22Rv1 (cell line): ENCODE data around the gene SUZ12.
"Not testable (repeated sequence)": the region's sequence is repeated elsewhere in the genome, so short reads cannot be mapped to it uniquely, and the experiment has no call there.

Experiments used
- H3K27ac ChIP-seq: fragments of 450-650 bp; 2 replicates; pipeline ENCODE4 v1.5.1; 2017
- ZFX ChIP-seq: fragments of 450-650 bp; IDR thresholded peaks from 2 replicates; pipeline ENCODE4 v1.6.1; 2017; ENCODE audit warnings: antibody characterized with exemption, borderline replicate concordance
- TF ChIP-seq, protein P1 (sequence below): fragments of 450-650 bp; IDR thresholded peaks from 2 replicates; pipeline ENCODE4 v1.5.1; 2017; ENCODE audit warnings: mild to moderate bottlenecking

SUZ12 gene

DNA sequence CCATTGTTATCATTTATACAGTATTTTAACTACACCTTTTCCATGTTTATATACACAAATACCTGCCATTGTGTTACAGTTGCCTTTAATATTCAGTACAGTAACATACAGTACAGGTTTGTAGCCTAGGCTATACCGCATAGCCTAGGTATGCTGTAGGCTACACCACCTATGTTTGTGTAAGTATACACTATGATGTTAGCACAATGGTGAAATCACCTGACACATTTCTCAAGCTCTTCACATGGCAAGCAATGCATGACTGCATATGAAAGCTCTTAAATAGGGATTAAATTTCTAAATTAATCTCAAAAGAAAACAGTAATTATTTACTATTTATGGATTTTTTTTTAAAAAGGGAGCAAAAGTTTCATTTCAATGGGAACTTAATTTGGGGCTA lies 82.4 kb downstream of the SUZ12 start:
- H3K27ac ChIP-seq: no peak overlapping the region
- TF ChIP-seq, protein P1, sequence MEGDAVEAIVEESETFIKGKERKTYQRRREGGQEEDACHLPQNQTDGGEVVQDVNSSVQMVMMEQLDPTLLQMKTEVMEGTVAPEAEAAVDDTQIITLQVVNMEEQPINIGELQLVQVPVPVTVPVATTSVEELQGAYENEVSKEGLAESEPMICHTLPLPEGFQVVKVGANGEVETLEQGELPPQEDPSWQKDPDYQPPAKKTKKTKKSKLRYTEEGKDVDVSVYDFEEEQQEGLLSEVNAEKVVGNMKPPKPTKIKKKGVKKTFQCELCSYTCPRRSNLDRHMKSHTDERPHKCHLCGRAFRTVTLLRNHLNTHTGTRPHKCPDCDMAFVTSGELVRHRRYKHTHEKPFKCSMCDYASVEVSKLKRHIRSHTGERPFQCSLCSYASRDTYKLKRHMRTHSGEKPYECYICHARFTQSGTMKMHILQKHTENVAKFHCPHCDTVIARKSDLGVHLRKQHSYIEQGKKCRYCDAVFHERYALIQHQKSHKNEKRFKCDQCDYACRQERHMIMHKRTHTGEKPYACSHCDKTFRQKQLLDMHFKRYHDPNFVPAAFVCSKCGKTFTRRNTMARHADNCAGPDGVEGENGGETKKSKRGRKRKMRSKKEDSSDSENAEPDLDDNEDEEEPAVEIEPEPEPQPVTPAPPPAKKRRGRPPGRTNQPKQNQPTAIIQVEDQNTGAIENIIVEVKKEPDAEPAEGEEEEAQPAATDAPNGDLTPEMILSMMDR: no peak
- no peak for TF ChIP-seq ZFX

DNA sequence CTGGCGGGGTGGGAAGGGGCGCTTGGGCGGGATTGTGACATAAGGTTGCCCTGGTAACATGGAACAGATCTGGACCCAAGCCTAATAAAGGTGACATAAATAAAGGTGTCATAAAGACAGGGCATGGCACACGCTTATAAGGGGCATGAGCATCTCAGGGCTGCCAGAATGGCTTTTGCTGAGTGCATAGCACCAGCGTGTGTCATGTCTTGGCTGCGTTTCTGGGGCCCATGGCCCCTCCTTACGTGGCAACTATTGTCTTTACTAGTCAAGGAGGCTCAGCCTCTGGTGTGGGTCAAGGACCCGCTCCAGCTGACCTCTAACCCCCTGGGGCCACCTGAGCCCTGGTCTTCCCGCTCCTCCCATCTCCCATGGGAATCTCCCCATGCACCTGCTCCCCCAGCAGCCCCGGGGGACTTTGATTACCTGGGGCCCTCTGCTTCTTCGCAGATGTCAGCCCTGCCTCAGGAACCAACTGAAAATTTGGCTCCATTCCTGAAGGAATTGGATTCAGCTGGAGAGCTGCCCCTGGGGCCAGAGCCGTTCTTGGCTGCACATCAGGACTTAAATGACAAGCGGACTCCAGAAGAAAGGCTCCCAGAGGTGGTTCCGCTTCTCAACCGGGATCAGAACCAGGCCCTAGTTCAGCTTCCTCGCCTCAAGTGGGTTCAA lies 84.3 kb downstream of the SUZ12 start:
- TF ChIP-seq, protein P1: no peak
- TF ChIP-seq ZFX: no peak
- H3K27ac ChIP-seq: no peak overlapping the region

DNA sequence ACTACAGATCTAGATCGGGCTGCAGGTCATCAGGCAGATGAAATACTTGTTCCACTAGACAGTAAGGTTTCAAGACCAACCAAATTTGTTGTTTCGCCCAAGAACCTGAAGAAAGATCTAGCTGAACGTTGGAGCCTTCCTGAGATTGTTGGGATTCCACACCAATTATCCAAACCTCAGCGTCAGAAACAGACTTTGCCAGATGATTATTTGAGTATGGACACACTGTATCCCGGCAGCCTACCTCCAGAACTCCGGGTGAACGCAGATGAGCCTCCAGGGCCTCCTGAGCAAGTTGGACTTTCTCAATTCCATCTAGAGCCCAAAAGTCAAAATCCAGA lies 84.8 kb downstream of the SUZ12 start:
- no peak for TF ChIP-seq ZFX
- TF ChIP-seq, protein P1: no peak
- H3K27ac ChIP-seq: no peak overlapping the region

DNA sequence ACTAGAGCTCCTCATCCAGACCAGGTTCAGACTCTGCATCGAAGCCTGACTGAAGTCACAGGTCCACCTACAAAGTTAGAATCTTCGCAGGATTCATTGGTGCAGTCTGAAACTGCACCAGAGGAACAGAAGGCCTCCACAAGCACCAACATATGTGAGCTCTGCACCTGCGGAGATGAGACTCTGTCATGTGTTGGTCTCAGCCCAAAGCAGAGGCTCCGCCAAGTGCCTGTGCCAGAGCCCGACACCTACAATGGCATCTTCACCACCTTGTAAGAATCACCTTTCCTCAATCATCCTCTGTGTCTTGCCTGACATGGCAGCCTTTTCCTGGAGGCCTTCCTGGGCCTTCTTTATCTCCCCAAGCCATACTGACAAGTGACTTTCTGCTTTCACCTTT lies 85.7 kb downstream of the SUZ12 start:
- H3K27ac ChIP-seq: not testable (repeated sequence)

DNA sequence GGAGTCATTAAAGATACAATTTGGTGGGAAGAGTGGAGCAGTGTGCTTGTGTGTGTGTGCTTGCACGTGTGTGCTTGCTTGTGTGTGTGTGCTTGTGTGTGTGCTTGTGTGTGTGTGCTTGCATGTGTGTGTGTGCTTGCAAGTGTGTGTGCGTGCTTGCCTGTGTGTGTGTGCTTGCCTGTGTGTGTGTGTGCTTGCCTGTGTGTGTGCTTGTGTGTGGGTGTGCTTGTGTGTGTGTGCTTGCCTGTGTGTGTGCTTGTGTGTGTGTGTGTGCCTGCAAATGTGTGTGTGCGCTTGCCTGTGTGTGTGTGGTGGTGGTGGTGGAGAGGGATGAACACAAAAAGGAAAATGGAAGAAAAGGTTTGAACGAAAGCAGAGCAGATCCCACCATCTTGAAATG lies 90.5 kb downstream of the SUZ12 start:
- not testable (repeated sequence) for H3K27ac ChIP-seq

DNA sequence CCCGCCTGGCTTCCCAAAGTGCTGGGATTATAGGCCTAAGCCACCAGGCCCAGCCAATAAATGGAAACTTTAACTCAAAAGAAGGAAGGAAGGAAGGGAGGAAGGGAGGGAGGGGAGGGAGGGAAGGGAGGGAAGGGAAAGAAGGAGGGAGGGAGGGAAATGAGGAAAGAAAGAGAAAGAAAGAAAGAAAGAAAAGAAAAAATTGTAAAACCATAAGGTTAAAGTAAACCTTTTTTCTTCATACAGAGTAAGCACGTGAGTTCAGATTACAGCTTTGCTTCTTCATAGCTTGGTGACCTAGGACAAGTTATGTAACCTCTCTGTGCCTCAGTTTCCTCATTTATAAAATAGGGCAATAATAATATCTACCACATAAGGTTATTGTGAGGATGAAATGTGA lies 96.4 kb downstream of the SUZ12 start:
- TF ChIP-seq ZFX: no peak
- TF ChIP-seq, protein P1: no peak
- H3K27ac ChIP-seq: no peak overlapping the region

DNA sequence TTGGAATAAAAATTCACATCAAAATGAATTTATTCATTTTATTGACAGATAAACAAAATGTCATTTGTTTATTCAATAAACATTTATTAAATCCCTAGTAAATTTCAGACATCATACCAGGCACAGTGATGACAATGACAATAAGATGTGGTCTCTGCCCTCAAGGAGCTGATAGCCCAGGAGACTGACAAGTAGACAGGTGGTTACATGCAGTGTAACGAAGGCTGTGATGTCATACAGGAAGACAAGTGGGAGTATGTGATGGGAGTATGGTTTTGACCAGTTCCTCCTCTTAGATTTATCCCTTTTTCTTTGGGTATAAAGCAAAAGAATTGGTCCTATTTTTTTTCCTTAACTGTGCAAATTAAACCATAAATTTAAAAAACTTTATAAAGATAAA lies 97.0 kb downstream of the SUZ12 start:
- H3K27ac ChIP-seq: not testable (repeated sequence)

DNA sequence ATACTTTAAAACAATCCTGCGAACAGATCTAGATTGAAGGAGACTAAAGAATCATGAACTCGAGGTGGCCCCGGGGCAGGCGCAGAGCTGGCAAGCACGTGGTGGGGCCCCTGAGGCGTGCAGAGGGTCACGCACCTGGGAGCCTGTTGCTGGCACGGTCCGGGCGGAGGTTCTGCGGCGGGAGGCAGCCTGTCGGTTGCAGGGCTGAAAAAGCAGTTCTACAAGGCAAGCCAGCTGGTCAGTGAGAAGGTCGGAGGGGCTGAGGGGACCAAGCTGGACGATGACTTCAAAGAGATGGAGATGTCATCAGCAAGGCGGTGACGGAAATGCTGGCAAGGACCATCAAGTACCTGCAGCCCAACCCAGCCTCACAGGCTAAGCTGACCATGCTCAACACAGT lies 103.4 kb downstream of the SUZ12 start:
- H3K27ac ChIP-seq: not testable (repeated sequence)

DNA sequence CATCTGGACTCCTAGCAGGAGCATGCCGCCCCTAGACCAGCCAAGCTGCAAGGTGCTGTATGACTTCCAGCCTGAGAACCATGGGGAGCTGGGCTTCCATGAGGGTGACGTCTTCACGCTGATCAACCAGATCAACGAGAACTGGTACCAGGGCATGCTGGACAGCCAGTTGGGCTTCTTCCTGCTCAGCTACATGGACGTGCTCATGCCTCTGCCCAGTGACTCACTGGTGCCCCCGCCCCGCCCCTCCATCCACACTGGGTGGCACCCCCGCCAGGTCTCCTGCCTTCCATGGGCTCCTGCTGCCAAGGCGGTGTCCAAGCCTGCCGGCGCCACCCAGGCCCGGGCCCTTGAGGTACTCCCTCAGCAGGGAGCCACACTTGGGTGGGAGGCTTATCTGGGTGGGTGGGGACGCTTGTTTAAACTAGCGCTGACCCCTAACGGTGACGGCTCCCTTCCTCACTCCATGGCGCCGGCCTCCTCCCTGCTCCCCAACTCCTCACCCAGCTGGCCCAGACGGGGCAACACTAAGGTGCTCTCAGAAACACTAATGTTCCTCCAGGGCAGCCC lies 104.6 kb downstream of the SUZ12 start:
- not testable (repeated sequence) for H3K27ac ChIP-seq

DNA sequence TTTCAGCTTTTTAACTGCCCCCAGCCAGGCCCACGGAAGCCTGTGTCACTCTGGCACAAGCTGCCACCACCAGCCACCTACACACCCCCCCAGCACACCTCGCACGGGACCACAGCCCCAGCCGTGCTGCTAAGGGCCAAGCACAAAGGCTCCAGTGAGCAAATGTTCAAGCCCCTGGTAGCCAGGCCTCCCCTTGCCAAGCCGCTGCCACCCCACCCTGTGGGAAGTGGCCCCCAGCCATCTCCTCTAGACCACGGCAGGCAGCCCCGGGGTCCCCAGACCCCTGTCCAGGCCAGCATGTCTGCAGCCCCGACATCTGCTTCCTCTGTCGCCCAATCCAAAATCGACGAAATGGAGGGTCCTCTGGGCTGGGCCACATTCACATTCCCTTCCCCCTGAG lies 105.5 kb downstream of the SUZ12 start:
- not testable (repeated sequence) for H3K27ac ChIP-seq

DNA sequence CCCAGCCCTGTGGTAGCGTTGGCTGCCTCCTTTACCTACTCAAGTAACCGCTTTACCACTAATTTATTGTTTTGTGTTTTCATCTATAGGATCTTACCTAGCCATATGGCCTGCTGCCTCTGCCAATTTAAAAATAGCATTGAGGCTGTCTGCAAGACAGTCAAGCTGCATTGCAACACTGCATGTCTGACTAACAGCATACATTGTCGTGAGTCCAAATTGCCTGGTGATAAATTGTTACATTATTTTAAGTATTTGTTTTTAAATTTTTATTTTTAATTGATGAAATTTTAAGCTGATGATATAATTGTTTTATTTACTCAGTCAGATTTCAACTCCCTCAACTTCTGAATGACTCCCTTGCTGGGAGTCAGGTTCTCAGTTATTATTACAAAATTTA lies 108.8 kb downstream of the SUZ12 start:
- not testable (repeated sequence) for H3K27ac ChIP-seq

DNA sequence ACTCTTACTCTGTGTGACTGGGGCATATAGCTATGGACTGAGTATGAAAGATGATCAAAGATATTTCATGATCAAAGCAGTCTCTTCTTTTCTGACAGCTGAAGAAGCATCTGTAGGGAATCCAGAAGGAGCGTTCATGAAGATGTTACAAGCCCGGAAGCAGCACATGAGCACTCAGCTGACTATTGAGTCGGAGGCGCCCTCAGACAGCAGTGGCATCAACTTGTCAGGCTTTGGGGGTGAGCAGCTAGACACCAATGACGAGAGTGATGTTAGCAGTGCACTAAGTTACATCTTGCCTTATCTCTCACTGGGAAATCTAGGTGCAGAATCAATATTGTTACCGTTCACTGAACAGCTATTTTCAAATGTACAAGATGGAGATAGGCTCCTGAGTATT lies 110.9 kb downstream of the SUZ12 start:
- not testable (repeated sequence) for H3K27ac ChIP-seq
